Stimulated activated naive CD4-positive, alpha-beta T cell treated with Interleukin-2 at 50 U/mL for 16 hours (primary cell): ENCODE measurements around the gene BYSL.
"Not testable (repeated sequence)": the region's sequence is repeated elsewhere in the genome, so short reads cannot be mapped to it uniquely, and the experiment has no call there.

ENCODE experiments used
- DNase-seq: peaks from one replicate; lab custom pipeline; 2025; lab: John Stamatoyannopoulos, UW

The BYSL gene

DNA sequence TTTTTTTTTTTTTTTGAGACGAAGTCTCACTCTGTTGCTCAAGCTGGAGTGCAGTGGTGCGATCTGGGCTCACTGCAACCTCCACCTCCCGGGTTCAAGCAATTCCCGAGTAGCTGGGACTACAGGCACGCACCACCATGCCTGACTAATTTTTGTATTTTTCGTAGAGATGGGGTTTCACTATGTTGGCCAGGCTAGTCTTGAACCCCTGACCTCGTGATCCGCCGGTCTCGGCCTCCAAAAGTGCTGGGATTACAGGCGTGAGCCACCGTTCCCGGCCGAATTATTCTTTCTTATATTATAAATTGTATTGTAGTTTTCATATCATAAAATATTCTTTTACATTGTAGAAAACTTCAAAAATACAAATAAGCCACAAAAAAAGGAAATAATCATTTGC, 21.6 kb downstream of the BYSL start:
- DNase-seq, result not testable (repeated sequence)

DNA sequence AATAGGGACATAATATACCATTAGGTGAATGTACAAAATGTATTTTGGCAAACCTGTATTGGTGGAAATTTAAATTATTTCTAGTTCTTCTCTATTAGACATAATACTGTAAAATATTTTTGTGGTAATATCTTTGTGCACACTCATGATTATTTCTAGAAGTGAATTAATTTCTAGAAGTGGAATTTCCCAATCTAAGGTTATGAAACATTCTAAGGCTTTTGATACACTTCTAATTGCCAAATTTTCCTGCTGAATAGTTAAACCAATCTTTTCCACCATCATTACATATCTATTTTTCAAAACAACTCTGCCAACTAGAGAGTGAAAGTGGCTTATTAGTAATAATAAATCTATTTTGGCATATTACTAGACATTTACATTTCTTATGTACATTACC, 22.2 kb downstream of the BYSL start:
- no peak for DNase-seq

DNA sequence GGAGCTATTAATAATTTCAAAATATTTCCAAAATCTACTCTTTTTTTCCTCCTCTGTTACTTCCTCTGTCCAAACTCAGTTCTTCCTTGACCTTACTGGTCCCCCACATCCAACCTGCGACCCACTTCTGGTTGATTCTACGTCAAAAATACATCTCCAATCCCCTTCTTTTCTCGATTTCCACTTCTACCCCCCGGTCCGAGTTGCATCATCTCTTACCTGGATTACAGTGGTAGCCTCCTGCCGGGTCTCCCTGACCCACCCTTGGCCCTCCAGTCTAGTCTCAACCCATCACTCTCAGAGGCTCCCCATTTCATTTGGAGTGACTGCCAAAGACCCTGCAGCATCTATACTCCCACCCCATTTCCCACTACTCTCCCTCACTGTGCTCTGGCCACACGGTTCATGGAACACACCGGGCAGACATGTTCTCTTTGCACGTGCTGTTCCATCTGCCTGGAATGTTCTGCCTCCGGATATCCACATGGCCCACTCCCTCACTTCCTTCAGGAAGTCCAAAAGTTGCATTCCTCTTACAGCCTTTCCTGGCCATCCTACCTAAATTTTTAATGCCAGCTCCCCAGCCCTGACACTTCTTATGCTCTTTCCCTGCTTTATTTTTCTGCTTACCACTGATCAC, 26.4 kb downstream of the BYSL start:
- no peak for DNase-seq

DNA sequence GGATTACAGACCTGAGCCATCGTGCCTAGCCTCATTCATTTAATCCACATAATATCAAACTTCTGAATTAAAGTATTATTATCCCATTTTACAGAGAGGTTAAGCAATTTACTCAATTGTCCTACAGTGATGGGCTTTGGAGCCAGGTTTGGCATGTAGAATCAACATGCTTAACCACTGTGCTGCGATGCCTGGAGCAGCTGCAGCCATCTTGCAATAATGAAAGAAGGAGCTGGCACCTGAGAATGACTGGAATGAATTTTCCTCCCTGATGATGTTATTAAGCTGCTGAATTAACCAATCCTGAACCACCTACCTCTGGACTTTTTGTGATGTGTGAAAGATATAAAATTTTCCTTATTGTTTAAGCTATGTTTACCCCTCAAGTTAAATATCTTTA, 33.4 kb downstream of the BYSL start:
- DNase-seq, result no peak

DNA sequence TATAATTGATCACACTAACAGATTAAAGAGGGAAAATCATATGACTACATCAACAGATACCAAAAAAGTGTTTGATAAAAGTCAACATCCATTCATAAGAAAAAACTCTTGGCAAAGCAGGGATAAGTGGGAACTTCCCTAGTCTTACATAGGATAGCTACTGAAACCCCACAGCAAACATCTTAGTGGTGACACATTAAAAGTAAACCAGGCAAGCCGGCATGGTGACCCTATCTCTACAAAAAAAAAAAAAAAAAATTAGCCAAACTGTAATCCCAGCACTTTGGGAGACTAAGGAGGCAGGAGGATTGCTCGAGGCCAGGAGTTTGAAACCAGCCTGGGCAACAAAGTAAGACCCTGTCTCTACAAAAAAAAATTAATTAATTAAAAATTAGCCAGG, 34.1 kb downstream of the BYSL start:
- no peak for DNase-seq

DNA sequence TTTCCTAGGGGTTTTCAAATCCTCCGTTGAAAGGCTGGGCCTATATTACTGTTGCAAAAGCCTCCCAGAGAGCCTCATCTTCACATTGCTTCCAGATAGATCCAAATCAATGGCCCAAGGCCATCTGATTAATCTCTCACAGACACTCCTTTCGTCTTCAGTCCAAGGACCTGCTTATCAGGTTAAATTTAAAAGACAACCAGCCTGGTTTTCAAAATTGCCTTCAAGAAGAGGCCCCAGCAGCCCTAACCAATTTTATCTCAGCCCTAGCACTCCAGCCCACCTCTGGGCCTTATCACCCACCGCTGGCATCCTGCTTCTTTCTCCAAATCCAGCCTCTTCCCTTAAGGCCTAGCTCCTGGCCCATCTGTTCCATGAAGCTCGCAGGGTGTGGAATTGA, 35.8 kb downstream of the BYSL start:
- no peak for DNase-seq

DNA sequence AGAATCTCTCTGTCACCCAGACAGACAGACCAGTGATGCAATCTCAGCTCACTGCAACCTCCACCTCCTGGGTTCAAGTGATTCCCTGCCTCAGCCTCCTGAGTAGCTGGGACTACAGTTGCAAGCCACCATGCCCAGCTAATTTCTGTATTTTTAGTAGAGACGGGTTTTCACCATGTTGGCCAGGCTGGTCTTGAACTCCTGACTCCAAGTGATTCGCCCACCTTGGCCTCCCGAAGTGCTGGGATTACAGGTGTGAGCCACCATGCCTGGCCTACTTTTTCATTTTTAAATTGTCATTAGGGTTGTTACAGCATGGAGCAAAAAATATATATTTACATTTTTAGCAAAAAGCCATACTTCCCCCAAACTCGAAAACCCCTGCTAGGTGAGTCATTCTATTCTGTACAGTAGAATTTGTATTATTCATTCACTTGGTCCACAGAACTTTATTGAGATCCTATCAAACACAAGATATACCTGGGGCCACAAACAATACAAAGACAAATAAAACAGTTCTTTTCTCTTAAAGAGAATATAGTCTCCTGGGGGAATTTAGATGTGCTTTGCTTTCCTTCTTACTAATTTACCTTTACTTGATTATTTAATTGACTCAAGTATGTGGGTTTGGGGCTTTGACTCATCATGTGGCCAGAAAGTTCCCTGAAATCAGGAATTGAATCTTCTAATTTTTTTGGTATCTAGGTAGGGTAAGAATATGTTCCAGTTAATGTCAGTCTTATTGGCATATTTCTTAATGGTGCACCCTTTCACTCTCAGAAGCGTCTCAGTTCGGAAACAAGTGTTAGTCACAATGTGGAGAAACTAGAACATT, 36.9 kb downstream of the BYSL start:
- DNase-seq, result peak; percentile 43

DNA sequence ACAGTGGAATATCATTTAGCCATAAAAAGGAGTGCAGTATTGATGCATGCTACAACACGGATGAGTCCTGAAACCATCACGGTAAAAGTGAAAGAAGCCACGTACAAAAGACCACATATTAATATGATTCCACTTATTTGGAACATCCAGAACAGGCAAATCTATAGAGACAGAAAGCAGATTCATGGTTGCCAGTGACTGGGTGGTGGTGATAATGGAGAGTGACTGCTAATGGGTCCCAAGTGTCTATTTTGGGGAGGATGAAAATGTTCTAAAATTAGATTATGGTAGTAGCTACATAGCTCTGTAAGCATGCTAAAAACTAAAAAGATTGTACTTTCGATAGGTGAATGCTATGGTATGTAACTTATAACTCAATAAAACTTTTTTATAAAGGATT, 38.7 kb downstream of the BYSL start:
- no peak for DNase-seq

DNA sequence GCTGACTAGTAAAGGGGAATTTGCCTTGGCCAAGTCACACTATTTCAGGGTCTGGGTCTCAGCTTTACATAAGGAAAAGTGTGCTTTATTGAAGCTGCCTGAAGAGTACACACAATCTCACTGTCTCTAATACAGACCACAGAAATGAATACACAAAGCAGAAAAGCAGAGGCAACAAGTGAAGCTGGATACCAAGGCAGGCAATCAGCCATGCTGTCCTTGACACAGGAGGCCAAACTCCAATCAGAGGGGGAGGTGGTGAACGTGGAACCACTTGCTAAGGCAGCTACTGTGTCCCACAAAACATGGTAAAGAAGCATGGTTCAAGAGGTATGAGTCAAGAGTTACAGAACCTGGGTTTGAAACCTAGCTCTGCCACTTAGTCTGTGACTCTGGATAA, 42.1 kb downstream of the BYSL start:
- DNase-seq, result no peak

DNA sequence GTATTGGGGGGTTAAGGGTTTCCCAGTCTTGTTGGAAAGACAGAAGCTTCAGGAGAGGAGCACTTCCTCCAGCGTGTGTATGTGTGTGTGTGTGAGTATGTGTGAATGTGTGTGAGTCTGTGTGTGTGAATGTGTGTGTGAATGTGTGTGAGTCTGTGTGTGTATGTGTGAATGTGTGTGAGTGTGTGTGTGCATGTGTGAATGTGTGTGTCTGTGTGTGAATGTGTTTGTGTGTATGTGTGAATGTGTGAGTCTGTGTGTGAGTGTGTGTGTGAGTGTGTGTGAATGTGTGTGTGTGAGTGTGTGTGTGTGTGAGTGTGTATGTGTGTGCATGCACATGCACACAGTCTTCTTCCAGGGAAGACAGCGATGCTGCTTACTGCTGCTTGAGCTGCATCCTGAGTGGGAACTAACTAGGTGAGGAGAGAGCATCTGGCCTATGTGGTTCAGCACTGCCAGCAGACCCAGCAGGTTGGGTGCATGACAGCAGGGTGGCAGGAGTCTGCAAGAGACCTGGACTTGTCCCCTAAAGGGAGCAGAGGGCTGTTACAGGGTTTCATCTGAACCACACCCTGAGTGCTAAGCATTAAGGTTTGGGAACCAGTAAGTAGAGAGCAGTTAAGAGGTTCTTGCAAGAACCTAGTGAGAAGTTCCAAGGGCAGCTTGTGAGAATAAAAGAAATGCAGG, 43.0 kb downstream of the BYSL start:
- DNase-seq, result no peak

DNA sequence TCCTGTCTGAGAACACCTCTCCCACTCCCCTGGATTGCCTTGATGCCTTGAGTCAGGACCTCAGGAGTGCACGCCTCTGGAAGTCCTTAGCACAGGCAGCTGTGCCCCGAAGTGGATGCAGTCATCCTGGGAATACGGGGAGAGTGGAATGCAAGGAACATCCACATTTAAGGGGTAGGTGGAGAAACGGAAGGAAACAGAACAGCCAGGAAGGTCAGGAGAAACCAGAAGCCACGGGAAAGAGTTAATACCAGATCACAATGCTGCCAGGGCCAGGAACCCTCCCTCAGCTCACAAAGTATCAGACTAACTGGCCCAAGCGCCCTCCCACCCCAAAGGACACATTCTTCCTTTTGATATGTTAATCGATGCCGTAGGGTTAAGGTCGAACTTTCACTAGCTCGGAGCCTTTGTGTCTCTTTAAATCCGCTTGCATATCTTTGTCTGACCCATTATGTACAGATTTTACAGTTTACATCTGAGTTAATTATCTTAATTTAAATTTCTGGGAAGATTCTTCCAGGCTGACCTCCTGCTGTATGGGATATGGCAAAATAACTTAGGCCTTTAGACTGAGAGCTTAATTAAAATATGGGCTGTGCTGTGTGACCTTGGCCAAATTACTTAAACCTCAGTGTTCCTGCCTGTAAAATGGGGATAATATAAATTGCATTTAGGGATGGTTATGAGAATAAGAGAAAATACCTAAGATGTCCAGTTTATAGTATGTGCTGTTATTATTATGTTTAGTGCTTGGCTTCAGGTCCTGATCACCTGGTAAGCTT, 44.3 kb downstream of the BYSL start:
- no peak for DNase-seq

DNA sequence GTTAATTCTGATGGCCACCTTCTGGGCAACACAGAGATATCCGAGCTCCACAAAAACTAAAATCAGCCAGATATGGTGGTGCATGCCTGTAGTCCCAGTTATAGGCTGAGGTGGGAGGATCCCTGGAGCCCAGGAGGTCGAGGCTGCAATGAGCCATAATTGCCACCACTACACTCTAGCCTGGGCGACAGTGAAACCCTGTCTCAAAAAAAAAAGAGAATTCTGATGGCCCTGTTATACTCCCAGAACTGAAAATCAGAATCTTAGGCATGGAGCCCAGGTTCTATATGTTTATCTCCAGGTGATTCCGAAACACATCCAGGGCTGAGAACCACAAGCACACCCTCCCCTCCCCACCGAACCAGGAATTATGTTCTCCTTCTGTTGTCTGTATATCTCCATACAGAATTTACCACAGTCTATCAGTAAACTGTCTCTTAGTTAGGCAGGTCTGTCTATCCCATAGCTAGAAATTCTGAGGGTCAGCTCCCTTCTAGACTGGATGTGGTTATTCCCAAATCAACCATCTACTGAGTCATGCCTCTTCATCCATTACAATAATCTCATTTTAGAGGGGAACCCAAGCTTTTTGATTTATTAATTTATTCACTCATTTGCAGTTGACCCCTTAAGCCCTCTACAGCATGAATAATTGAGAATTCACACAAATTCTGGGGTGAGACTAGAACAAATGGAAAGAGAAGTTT, 45.1 kb downstream of the BYSL start:
- no peak for DNase-seq

DNA sequence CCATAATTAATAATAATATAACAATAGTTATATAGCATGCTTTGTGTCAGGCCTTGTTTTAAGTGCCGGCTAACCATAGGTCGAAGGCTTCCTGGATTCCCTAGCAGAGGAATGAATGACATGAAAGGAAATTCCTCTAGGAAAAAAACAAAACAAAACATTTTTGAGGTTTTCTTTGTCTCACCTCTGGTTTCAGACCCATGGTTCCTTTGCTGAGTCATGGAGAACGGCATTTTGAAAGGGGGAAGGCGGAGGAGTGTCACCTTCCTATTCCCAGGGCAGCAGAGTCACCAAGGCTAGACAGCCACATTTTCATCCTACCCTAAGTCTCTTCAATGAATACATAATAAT, 45.6 kb downstream of the BYSL start:
- no peak for DNase-seq

DNA sequence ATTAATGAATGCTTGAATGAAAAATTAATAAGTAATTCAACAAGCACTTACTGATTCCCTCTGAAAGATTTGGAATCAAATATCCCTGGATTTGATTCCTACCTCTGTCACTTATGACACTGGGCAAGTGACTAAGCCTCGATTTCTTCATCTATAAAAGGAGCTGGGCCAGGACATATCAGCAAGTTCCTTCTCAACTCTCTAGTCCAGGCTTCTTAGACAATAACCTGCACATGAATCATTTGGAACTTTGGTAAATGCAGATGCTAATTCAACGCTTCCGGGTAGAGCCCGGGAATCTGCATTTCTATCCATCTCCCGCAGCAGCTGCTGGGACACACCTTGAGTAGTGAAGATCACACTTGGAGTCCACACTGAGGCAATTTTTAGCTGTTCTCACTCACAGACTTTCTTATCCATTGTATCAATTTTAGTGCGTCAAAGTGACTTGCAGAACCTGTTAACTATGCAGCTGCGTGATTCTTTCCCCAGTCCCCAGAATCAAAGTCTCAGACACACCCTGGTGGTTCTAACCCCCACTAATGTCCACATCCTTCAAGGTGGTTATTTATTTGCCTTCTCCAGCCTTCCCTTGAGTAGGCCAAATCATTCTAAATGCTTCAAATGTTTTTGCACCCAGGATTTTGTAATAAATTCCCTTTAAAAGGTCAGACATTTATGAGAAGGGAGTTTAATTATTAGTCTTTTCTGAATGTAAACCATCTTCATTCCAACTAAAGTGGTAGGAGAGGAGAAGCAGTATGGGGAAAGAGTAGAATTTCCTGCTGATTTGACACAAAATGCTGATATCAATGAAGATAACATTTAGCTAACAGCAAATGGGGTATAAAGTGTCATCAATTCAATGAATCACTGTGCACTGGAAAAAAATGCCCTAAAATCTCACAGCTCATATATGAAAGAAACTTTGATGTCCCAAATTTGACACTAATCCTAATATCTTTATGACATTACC, 46.3 kb downstream of the BYSL start:
- DNase-seq, result no peak

DNA sequence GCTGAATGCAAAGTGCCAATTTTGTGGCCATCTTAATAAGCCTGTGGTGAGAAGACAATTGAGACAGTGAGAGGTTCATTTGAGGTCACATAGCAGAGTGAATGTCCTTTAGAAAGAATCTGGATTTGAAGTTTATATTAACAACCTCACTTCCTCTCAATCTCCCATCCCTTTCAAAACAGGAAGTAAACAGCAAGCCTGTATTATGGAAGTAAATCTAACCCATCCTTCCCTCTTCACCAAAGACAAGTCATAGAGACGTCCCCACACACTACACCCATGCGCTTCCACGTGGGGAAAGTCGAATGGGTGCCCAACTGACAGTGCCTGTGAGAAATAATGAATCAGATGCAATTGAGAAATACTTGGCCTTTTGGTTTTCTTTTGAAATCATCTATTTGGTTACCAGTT, 49.1 kb downstream of the BYSL start:
- peak; percentile 54 for DNase-seq

DNA sequence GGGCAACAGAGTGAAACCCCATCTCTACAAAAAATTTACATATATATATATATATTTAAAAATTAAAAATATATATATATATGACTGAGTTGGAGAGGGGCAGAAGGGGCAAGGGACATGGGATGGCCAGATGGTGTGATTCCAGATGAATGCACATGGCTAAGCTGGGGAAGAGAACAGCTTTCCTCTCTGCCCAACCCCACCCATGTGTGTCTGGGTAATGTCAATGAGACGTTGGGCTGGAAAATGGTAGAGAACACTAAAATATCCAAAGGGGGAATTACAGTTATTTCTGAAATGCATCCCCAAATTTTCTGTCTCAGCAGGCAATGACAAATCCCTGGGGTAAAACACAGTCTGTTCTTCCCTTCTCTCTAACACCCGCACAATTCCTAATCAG, 51.5 kb downstream of the BYSL start:
- DNase-seq, result no peak

DNA sequence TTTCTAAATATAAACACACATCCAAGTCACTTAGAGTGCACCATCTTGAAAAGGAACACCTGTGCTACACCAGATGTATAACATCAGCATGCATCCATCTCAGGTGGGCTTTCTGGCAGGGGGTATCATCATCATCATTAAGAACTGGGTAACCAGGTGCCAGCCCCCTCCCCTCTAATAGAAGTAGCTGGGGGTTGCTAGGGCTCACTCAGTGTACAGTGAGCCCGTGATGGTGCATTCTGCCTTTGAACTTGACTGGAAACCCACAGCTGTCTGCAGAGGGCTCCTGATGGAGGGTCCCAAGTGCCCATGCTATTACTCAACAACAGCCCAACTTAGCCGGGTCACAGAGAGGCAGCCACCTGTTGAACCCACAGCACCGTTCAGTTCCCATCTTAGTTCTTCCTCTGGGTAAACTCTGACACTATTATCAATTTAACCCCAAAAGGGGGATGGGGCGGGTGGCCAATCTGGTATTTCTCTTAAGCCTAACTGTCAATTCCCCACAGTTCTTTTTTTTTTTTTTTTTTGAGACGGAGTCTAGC, 53.1 kb downstream of the BYSL start:
- DNase-seq, result no peak

DNA sequence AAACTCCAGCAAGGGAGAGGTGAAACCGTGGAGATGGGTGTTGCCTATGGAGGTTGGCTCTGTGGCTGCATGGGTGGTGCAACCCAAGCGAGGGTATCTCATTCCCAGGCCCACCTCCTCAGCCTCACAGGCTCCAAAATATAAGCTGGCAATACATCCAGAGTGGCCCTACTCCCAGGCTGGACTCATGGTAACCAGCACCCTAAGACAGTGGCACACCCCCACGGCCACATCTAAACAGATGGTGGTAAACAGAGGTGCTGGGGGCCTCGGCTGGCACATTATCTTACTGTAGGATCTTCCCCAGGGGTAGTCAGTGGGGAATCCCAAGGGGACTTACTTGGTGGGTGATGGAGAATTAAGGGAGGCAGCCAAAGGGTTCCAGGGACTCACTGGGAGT, 54.0 kb downstream of the BYSL start:
- no peak for DNase-seq

DNA sequence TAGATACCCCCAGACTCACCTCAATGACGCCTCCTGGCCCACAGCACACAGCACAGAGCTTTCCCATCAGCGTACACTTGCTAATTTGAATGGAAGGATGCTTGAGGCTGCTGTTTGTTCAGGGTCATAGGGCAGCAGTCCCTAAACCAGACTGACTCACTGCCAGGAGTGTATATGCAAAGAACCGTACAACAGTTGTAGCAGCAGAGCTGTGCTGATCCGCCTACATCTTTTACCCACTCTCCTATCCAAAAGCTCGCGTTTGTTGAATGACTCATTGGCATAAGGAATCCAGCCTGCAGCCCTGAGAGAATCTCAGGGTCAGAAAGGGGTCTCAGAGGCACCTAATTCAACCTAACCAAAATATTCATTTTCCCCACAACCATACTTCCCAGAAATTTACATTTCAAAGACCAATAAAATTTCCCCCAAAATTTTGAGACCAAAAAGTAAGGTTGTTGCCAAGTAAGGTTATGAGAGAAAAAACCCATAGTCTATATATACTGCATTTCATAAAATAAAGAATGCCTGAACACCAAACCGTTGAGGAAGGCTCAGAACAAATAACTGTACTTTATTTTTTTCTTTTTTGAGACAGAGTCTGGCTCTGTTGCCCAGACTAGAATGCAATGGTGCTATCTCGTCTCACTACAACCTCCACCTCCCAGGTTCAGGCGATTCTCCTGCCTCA, 55.6 kb downstream of the BYSL start:
- DNase-seq, result peak; percentile 29
